ENCODE results near the gene ABL1. TPM values are rescaled to one million over a fixed set of nuclear protein-coding genes. Genes with fewer than 3 reads are reported as not detected.

Gene ABL1
- total and polyA plus RNA-seq, 2 of the 13 experiments (the other 11 are each of a cell fraction or from before 2014, with no cell fraction given), result 10.8 to 20.4 TPM

DNA sequence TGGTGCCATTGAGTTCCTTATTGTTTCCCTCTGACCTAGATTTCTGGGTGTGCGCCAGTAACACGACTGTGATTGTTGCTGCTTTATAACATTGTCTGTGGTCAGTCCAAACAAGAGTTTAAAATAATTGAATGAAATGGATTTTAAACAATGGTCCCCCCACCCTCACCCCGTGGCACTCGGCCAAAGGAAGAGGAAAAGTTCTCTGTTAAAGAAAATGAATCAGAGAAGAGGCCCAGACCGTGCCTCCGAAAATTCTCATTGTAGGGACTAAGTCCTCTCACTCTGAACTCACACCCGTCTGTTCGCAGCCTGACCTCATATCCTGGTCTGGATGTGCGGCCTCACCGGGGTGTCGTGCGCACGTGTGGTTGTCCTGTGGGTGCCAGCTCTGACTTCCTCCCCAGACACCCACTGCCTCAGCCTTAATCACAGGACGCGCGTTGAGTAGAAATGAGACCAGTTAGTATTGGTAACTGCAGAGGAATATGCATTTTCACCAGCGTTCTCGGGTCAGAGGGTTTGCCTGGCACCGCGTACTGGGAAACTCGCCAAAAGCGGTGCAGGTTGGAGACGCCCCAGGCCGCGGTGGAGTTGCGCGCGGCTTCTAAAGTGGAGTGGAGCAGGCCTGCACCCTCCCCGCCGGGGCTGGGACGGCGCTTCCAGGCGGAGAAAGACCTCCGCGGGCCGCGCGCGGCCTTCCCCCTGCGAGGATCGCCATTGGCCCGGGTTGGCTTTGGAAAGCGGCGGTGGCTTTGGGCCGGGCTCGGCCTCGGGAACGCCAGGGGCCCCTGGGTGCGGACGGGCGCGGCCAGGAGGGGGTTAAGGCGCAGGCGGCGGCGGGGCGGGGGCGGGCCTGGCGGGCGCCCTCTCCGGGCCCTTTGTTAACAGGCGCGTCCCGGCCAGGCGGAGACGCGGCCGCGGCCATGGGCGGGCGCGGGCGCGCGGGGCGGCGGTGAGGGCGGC, at the start of gene ABL1 (continued):
- TF ChIP-seq, protein P1, sequence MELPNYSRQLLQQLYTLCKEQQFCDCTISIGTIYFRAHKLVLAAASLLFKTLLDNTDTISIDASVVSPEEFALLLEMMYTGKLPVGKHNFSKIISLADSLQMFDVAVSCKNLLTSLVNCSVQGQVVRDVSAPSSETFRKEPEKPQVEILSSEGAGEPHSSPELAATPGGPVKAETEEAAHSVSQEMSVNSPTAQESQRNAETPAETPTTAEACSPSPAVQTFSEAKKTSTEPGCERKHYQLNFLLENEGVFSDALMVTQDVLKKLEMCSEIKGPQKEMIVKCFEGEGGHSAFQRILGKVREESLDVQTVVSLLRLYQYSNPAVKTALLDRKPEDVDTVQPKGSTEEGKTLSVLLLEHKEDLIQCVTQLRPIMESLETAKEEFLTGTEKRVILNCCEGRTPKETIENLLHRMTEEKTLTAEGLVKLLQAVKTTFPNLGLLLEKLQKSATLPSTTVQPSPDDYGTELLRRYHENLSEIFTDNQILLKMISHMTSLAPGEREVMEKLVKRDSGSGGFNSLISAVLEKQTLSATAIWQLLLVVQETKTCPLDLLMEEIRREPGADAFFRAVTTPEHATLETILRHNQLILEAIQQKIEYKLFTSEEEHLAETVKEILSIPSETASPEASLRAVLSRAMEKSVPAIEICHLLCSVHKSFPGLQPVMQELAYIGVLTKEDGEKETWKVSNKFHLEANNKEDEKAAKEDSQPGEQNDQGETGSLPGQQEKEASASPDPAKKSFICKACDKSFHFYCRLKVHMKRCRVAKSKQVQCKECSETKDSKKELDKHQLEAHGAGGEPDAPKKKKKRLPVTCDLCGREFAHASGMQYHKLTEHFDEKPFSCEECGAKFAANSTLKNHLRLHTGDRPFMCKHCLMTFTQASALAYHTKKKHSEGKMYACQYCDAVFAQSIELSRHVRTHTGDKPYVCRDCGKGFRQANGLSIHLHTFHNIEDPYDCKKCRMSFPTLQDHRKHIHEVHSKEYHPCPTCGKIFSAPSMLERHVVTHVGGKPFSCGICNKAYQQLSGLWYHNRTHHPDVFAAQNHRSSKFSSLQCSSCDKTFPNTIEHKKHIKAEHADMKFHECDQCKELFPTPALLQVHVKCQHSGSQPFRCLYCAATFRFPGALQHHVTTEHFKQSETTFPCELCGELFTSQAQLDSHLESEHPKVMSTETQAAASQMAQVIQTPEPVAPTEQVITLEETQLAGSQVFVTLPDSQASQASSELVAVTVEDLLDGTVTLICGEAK (IDR thresholded peaks at IDR 0.05), result no peak
- TF ChIP-seq, protein P1 (CRISPR knock-in tag; IDR thresholded peaks at IDR 0.05), result 0 out of 2 replicates have a peak, but pooled peaks have one; percentile 22
- peak; percentile 34; the same call in 1 of the 2 replicates for TF ChIP-seq ZNF777 (CRISPR knock-in tag; IDR thresholded peaks at IDR 0.05)
- TF ChIP-seq, protein P2, sequence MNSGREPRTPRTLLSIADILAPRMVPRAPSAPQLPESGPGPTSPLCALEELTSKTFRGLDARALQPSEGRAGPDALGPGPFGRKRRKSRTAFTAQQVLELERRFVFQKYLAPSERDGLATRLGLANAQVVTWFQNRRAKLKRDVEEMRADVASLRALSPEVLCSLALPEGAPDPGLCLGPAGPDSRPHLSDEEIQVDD (CRISPR knock-in tag; IDR thresholded peaks at IDR 0.05; ENCODE audit: borderline replicate concordance), result 0 out of 2 replicates have a peak, but pooled peaks have one; percentile 28
- no peak for TF ChIP-seq ZNF841 (CRISPR knock-in tag; IDR thresholded peaks at IDR 0.05; ENCODE audit: borderline replicate concordance)
- 0 out of 2 replicates have a peak, but pooled peaks have one; percentile 42 for TF ChIP-seq ZNF329 (CRISPR knock-in tag; IDR thresholded peaks at IDR 0.05; ENCODE audit: low read depth)
- peak; percentile 41; the same call in 1 of the 2 replicates for TF ChIP-seq TGIF2 (CRISPR knock-in tag; IDR thresholded peaks at IDR 0.05)
- peak; percentile 57; the same call in 1 of the 2 replicates for TF ChIP-seq SALL1 (CRISPR knock-in tag; IDR thresholded peaks at IDR 0.05)
- peak; percentile 85; the same call in 1 of the 2 replicates for TF ChIP-seq ZNF367 (CRISPR knock-in tag; IDR thresholded peaks at IDR 0.05; ENCODE audit: borderline replicate concordance)
- peak; percentile 41 for TF ChIP-seq THAP11 (CRISPR knock-in tag; IDR thresholded peaks at IDR 0.05)
- TF ChIP-seq KLF12 (CRISPR knock-in tag; IDR thresholded peaks at IDR 0.05; ENCODE audit: borderline replicate concordance), result peak; percentile 74; the same call in 1 of the 2 replicates
- peak; percentile 43; the same call in 1 of the 2 replicates for TF ChIP-seq ZNF768 (CRISPR knock-in tag; IDR thresholded peaks at IDR 0.05)
- TF ChIP-seq KAT7 (CRISPR knock-in tag; IDR thresholded peaks at IDR 0.05; ENCODE audit: borderline replicate concordance), result peak; percentile 72; the same call in 1 of the 2 replicates
- TF ChIP-seq, protein P3, sequence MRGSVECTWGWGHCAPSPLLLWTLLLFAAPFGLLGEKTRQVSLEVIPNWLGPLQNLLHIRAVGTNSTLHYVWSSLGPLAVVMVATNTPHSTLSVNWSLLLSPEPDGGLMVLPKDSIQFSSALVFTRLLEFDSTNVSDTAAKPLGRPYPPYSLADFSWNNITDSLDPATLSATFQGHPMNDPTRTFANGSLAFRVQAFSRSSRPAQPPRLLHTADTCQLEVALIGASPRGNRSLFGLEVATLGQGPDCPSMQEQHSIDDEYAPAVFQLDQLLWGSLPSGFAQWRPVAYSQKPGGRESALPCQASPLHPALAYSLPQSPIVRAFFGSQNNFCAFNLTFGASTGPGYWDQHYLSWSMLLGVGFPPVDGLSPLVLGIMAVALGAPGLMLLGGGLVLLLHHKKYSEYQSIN (CRISPR knock-in tag; IDR thresholded peaks at IDR 0.05; ENCODE audit: borderline replicate concordance), result 0 out of 2 replicates have a peak, but pooled peaks have one; percentile 39
- peak; percentile 53 for TF ChIP-seq HOXA3 (CRISPR knock-in tag; IDR thresholded peaks at IDR 0.05)
- TF ChIP-seq RARG (CRISPR knock-in tag; IDR thresholded peaks at IDR 0.05; ENCODE audit: low read depth), result no peak

Data from HepG2 (cell line).